DND-41 (cell line): Measurements from ENCODE around the gene GRK1.
A peak's percentile ranks its signal among the peaks of the same experiment; 100 is the strongest.
"Not testable (repeated sequence)": the region's sequence is repeated elsewhere in the genome, so short reads cannot be mapped to it uniquely, and the experiment has no call there.

Experiments
- ATAC-seq: fragments of 200-7000 bp; cut with Tn5 transposase; 3 replicates; pipeline ENCODE4 v1.9.1; 2021; ENCODE audit warnings: low read depth; ENCODE audit not compliant: insufficient read depth
- DNase-seq: peaks from one replicate; pipeline ENCODE4 v3.0.0-alpha.2; 2020
- H2AFZ ChIP-seq: 2 replicates; pipeline ENCODE4 v1.6.0; 2012; ENCODE audit warnings: low read depth, low read length
- H3K27ac ChIP-seq: 2 replicates; pipeline ENCODE4 v1.5.1; 2012; ENCODE audit warnings: low read length, inconsistent platforms
- H3K27me3 ChIP-seq: fragments of 200-600 bp; sonication (generic); 2 replicates; pipeline ENCODE4 v1.6.0; 2012; ENCODE audit warnings: low read length, mild to moderate bottlenecking, inconsistent platforms; ENCODE audit not compliant: insufficient read depth, poor library complexity
- H3K36me3 ChIP-seq: 2 replicates; pipeline ENCODE4 v1.5.1; 2012; ENCODE audit warnings: low read length, inconsistent platforms; ENCODE audit not compliant: insufficient read depth
- H3K4me1 ChIP-seq: 2 replicates; pipeline ENCODE4 v1.5.1; 2012; ENCODE audit warnings: mild to moderate bottlenecking, low read length; ENCODE audit not compliant: insufficient read depth
- H3K4me2 ChIP-seq: 2 replicates; pipeline ENCODE4 v1.6.0; 2012; ENCODE audit warnings: mild to moderate bottlenecking, moderate library complexity, low read length, inconsistent platforms; ENCODE audit not compliant: insufficient read depth
- H3K4me3 ChIP-seq, 2 experiments: fragments of 200-600 bp in 1 of 2; shearing (Covaris generic) in 1 of 2; 2 replicates each; pipeline ENCODE4 v1.5.1; 2012 to 2016; ENCODE audit warnings: inconsistent platforms in 2 of 2, low read length in 2 of 2, mild to moderate bottlenecking in 2 of 2, low read depth in 1 of 2, moderate library complexity in 1 of 2
- H3K79me2 ChIP-seq: 2 replicates; pipeline ENCODE4 v1.6.0; 2012; ENCODE audit warnings: low read length, inconsistent platforms; ENCODE audit not compliant: insufficient read depth
- H3K9ac ChIP-seq: 2 replicates; pipeline ENCODE4 v1.6.0; 2012; ENCODE audit warnings: low read depth, mild to moderate bottlenecking, inconsistent platforms, low read length, moderate library complexity
- H3K9me3 ChIP-seq: 2 replicates; pipeline ENCODE4 v1.5.1; 2012; ENCODE audit warnings: low read length, moderate library complexity, mild to moderate bottlenecking, inconsistent platforms; ENCODE audit not compliant: insufficient read depth, severe bottlenecking
- H4K20me1 ChIP-seq: 2 replicates; pipeline ENCODE4 v1.6.0; 2012; ENCODE audit warnings: low read length; ENCODE audit not compliant: insufficient read depth
- CTCF ChIP-seq: IDR thresholded peaks from 2 replicates; pipeline ENCODE4 v1.5.1; 2012; ENCODE audit warnings: borderline replicate concordance, low read length, moderate library complexity, mild to moderate bottlenecking; ENCODE audit not compliant: poor library complexity, severe bottlenecking; ENCODE audit errors: extremely low read depth
- EZH2 ChIP-seq: IDR thresholded peaks from 3 replicates; pipeline ENCODE4 v1.6.1; 2012; ENCODE audit warnings: borderline replicate concordance, low read depth, mild to moderate bottlenecking, moderate library complexity, low read length, inconsistent platforms; ENCODE audit not compliant: severe bottlenecking

The GRK1 gene

GRCh38 chr13:113724016-113724758 lies 57.2 kb downstream of the GRK1 start:
- Histone ChIP-seq H3K4me2 (no peak overlapping the region), H4K20me1 (peaks cover 3% of the 10 kb centered on the region; the same call in 1 of the 2 replicates), H2AFZ (no peak overlapping the region), H3K27ac (no peak overlapping the region), H3K27me3 (no peaks in the 10 kb centered on the region), H3K4me1 (no peaks in the 10 kb centered on the region), H3K79me2 (no peaks in the 10 kb centered on the region), H3K9me3 (no peaks in the 10 kb centered on the region), H3K9ac (no peak overlapping the region), H3K36me3 (no peaks in the 10 kb centered on the region), H3K4me3 (no peak overlapping the region)
- no peak for DNase-seq
- no peak for ATAC-seq
- TF ChIP-seq EZH2 (no peak), CTCF (no peak)

DNA sequence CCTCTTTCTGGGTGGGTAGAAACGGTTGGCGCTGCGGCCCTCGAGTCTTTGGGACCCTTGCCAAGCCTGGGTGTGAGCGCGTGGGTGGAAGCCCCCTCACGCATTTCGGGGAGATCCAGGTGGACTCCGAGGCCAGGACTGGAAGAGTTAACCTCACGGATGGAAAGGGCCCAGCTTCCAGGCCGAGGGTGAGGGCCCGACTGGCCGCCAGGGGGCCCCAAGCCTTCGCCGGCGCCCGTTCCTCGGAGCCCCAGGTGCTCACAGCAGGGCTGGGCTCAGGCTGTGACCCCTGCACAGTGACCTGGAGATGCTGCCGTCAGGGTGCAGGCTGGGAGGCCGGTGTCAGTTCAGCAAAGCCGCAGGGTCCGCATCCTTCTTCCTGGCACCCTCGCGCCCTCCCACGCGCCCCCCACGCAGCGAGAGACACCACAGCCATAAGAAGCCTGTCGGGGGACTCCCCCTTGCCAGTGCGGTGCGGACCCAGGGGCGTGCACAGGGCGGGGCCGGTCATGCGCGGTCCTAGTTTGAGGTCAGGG lies 57.8 kb downstream of the GRK1 start:
- Histone ChIP-seq H3K9me3 (no peaks in the 10 kb centered on the region), H3K27ac (no peak overlapping the region), H3K36me3 (no peaks in the 10 kb centered on the region), H3K4me2 (no peak overlapping the region), H3K4me1 (no peaks in the 10 kb centered on the region), H2AFZ (no peak overlapping the region), H3K27me3 (no peaks in the 10 kb centered on the region), H3K4me3 (no peak overlapping the region), H4K20me1 (peaks cover 10% of the 10 kb centered on the region; the same call in 1 of the 2 replicates), H3K9ac (no peak overlapping the region), H3K79me2 (no peaks in the 10 kb centered on the region)
- DNase-seq (peak; percentile 24), ATAC-seq (peak; percentile 76)
- TF ChIP-seq CTCF (peak; percentile 62), EZH2 (no peak)

GRCh38 chr13:113725329-113726105 lies 58.5 kb downstream of the GRK1 start:
- H3K4me3 ChIP-seq, H2AFZ ChIP-seq, H3K79me2 ChIP-seq, H3K9me3 ChIP-seq, H3K9ac ChIP-seq, H3K27me3 ChIP-seq, ATAC-seq, H3K4me2 ChIP-seq, DNase-seq, H3K27ac ChIP-seq, H3K36me3 ChIP-seq, H3K4me1 ChIP-seq: not testable (repeated sequence)
- peaks cover 11% of the 10 kb centered on the region; the same call in 1 of the 2 replicates for H4K20me1 ChIP-seq

DNA sequence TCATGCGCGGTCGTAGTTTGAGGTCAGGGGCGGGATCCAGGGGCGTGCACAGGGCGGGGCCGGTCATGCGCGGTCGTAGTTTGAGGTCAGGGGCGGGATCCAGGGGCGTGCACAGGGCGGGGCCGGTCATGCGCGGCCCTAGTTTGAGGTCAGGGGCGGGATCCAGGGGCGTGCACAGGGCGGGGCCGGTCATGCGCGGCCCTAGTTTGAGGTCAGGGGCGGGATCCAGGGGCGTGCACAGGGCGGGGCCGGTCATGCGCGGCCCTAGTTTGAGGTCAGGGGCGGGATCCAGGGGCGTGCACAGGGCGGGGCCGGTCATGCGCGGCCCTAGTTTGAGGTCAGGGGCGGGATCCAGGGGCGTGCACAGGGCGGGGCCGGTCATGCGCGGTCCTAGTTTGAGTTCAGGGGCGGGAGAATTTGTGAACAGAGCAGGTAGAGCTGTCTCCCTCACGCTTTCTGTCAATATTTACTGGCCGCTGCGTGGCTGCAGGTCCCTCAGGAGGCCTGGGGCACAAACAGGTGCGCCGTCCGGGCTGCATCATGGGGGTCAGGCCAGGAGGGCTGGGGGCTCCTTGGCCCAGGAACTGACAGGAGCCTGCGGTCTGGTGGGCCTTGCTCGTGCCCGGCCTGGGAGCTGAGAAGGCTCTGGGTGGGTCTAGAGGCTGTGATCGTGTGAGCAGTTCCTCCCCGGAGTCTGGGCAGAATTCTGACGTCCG lies 59.2 kb downstream of the GRK1 start:
- H3K27ac ChIP-seq, H3K4me1 ChIP-seq, H3K79me2 ChIP-seq, DNase-seq, H3K4me3 ChIP-seq, ATAC-seq, H3K9ac ChIP-seq, H3K4me2 ChIP-seq, H2AFZ ChIP-seq, H3K9me3 ChIP-seq, H3K27me3 ChIP-seq, H3K36me3 ChIP-seq: not testable (repeated sequence)
- H4K20me1 ChIP-seq: peaks cover 11% of the 10 kb centered on the region; the same call in 1 of the 2 replicates
